GM12872 (cell line): Measurements from ENCODE around the gene CDH16.

Experiments
- TF ChIP-seq, protein P1 (sequence below): IDR thresholded peaks from 3 replicates; pipeline ENCODE4 v1.5.1; 2011; ENCODE audit warnings: low read depth, mild to moderate bottlenecking, low read length, moderate library complexity; ENCODE audit not compliant: insufficient read depth

CDH16 gene

DNA sequence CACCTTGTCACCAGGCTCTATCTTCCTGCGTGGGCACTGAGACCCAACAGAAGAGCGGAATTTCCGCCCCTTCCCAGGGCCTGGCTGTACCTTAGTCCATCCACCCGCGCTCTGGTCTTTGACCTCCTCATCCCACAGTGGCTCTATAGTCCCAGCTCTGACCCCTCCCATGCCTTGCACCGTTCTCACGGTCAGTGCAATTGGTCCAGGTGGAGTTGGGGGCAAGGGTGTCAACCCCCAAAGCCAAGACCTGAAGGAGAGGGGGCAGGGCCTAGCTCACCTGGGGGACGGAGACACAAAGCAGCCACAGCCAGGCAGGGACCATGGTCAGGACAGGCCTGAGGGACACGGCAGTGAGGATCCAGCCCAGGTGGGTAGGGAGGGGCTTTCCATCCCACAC is 944 bp downstream of the CDH16 start:
- TF ChIP-seq, protein P1, sequence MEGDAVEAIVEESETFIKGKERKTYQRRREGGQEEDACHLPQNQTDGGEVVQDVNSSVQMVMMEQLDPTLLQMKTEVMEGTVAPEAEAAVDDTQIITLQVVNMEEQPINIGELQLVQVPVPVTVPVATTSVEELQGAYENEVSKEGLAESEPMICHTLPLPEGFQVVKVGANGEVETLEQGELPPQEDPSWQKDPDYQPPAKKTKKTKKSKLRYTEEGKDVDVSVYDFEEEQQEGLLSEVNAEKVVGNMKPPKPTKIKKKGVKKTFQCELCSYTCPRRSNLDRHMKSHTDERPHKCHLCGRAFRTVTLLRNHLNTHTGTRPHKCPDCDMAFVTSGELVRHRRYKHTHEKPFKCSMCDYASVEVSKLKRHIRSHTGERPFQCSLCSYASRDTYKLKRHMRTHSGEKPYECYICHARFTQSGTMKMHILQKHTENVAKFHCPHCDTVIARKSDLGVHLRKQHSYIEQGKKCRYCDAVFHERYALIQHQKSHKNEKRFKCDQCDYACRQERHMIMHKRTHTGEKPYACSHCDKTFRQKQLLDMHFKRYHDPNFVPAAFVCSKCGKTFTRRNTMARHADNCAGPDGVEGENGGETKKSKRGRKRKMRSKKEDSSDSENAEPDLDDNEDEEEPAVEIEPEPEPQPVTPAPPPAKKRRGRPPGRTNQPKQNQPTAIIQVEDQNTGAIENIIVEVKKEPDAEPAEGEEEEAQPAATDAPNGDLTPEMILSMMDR: no peak

DNA sequence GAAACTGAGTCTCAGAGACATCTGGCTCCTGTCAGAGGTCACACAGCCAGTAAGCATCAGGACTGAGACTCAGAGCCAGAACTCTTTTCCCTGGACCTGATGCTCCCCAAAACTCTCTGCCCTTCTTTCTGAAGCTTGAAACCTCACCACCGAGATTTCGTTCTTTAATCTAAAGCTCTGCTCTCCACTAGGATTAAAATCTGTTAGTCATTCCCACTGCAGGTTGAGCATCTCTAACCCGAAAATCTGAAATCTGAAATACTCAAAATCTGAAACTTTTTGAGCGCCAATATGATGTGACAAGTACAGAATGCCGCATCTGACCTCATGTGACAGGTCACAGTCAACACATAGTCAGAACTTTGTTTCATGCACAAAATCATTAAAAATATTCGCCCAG is 2.2 kb downstream of the CDH16 start:
- TF ChIP-seq, protein P1: no peak

DNA sequence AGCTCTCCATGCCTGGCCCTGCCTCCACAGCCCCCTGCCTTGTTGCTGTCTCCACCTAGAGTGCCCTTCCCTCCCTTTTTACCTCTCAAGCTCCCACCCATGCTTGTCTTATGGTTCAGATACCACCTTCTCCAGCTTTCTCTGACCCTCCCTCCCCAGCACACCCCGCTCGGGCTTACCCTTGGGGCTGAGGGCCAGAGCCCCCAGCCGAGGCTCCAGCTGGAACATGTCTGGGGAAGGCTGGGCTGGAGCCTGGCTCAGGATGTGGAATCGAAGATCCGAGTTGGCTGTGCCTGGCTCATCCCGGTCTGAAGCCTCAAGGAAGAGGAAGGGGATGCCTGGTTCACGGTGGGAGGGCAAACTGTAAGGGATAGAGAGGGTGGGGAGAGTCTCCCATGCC is 3.6 kb downstream of the CDH16 start:
- TF ChIP-seq, protein P1: no peak

DNA sequence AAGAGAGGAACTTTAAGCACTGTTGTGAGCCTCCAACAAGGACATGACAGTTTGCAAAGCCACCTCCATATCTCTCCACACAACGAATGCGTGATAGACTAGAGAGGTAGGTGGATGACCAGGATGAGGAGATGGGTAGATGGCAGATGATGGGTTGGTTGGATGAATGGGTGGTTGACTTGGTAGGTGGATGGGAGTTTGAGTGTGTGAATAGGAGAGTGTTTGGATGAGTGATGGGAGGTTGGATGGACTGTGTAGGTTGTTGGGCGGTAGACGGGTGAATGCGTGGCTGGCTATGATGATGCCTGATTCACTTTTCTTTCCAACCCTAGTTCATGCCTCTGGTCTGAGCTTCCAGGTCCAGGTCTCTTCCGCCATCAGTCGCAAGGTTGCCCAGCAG is 4.1 kb downstream of the CDH16 start:
- TF ChIP-seq, protein P1: no peak

DNA sequence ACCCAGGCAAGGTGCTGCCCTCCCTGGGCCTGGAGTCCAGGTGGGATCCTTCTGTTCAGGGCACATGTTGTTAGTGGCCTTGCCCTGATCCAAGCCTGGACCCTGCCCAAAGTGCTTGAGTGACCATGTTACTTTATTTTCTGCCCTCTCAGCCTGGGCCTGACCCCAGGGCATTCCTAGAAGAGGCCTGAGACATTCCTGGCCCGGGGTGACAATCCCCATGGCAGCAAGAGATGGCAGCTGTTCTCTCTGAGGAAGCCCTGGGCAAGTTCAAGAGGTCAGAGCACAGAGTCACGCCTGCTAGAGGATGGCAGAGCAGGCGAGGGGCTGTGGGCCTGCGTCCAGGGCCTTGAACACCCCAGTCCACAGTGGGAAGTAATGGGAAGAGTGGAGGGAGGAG is 5.0 kb downstream of the CDH16 start:
- TF ChIP-seq, protein P1: no peak

DNA sequence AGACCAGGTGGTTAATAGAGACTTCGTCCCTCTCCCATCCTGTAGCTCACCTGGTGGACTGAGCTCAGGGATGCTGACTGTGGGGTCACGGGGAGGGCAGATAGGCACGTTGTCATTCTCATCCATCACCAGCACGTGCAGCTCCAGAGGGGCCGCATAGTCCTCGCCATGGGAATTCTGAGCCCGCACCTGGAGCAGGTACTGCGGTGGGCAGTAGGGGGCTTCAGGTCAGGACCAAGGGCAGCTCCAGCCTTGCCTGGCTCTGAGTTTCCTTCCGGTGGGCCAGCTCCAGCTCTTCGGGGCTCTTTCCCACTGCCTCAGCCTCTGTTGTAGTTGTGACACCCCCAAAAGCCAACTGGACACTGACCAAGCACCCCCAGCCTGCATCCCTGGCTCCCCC is 5.6 kb downstream of the CDH16 start:
- TF ChIP-seq, protein P1: no peak

DNA sequence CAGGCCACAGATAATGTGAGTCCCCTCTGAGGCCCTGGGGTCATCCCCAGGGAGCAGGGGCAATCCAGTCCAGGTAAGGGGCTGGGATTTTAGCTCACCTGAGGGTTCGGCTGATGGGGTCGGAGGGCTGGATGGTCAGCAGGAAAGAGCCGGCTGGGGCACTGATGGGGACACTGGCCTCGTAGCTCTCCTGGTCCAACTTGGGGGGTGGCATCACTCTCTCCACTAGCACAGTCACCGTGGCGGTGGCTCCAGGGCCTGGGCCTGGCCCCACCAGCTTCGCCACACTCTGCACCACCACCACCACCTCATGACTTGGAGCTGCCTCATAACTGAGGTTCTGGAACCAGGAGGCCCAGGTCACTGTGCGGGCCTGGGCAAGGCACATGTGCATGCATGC is 6.9 kb downstream of the CDH16 start:
- TF ChIP-seq, protein P1: no peak

DNA sequence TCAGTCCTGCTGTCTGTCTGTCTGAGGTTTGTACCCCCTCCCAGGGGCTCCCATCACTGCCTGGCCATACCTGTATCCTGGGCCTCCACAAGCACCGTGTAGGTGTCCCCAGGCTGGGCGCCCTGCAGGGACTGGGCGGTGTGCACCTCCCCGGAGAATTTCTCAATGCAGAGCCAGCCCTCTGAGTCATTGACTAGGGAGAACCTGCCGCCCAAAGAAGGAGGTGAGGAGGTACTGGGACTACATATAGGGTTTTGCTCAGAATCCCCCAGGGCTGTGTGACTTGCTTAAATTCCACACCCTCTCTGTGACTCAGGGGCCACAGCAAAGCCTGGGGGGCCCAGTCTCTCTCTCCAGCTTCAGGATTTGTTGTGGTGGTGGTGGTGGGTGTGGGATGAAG is 7.6 kb downstream of the CDH16 start:
- TF ChIP-seq, protein P1: no peak
